Measurements from ENCODE around the gene PROSER2.

The PROSER2 gene

DNA sequence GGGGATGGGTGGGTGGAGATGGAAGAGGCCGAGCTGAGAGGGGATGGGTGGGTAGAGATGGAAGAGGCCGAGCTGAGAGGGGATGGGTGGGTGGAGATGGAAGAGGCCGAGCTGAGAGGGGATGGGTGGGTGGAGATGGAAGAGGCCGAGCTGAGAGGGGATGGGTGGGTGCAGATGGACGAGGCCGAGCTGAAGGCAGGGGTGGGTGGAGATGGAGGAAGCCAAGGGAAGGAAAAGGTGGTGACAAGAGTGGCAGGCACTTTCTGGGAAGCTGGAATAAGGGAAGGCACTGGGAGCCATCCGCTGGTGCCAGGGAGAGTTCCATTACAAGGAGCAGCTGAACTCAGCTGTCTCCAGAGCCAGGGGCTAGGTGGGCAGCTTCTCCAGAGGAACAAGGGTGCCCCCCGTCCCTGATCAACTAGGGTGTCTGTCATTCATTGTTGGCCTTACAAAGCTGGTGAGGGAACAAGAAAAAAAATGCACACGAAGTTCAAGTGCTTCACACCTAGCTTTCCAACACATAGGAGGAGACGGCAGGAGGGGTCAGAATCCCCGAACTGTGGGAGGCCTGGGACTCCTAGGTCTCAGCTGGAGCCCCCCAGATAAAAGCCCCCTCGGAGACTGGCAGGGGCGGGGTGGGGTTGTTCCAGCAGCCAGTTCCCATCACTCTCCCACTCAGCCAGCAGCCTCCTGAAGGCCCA, 62.4 kb downstream of the PROSER2 start:
- no peak for TF ChIP-seq CEBPB (IDR thresholded peaks at IDR 0.05)
- TF ChIP-seq, protein P1, sequence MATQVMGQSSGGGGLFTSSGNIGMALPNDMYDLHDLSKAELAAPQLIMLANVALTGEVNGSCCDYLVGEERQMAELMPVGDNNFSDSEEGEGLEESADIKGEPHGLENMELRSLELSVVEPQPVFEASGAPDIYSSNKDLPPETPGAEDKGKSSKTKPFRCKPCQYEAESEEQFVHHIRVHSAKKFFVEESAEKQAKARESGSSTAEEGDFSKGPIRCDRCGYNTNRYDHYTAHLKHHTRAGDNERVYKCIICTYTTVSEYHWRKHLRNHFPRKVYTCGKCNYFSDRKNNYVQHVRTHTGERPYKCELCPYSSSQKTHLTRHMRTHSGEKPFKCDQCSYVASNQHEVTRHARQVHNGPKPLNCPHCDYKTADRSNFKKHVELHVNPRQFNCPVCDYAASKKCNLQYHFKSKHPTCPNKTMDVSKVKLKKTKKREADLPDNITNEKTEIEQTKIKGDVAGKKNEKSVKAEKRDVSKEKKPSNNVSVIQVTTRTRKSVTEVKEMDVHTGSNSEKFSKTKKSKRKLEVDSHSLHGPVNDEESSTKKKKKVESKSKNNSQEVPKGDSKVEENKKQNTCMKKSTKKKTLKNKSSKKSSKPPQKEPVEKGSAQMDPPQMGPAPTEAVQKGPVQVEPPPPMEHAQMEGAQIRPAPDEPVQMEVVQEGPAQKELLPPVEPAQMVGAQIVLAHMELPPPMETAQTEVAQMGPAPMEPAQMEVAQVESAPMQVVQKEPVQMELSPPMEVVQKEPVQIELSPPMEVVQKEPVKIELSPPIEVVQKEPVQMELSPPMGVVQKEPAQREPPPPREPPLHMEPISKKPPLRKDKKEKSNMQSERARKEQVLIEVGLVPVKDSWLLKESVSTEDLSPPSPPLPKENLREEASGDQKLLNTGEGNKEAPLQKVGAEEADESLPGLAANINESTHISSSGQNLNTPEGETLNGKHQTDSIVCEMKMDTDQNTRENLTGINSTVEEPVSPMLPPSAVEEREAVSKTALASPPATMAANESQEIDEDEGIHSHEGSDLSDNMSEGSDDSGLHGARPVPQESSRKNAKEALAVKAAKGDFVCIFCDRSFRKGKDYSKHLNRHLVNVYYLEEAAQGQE (IDR thresholded peaks at IDR 0.05; ENCODE audit: low read depth), result no peak
- no peak for TF ChIP-seq EGR1 (IDR thresholded peaks at IDR 0.05)
- no peak for TF ChIP-seq TAF1 (IDR thresholded peaks at IDR 0.05; ENCODE audit: low read depth)
- TF ChIP-seq, protein P2, sequence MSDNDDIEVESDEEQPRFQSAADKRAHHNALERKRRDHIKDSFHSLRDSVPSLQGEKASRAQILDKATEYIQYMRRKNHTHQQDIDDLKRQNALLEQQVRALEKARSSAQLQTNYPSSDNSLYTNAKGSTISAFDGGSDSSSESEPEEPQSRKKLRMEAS (IDR thresholded peaks at IDR 0.05), result no peak

DNA sequence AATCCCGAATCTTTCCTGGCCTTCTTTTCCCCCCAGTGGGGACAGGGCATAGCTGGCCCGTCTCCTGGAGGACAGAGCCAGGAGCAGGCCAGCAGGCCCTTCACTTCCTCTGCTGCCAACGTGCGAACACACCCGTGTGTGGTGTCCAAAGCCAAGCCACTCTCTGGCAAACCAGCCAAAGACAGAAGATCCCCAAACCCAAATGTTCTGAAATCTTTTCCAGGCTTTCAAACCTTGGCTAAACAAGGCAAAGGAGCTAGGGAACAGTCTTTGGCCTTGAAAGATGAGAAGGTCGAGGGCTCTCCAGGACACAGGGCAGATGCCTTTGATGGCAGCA, 63.0 kb downstream of the PROSER2 start:
- TF ChIP-seq RAD21 (IDR thresholded peaks at IDR 0.05; ENCODE audit: low read depth), result no peak
- no peak for TF ChIP-seq TEAD4 (IDR thresholded peaks at IDR 0.05)
- no peak for TF ChIP-seq EP300 (IDR thresholded peaks at IDR 0.05; ENCODE audit: borderline replicate concordance)
- no peak for TF ChIP-seq NFIC (IDR thresholded peaks at IDR 0.05)
- no peak for TF ChIP-seq YY1 (IDR thresholded peaks at IDR 0.05; ENCODE audit: low read depth)
- TF ChIP-seq, protein P3, sequence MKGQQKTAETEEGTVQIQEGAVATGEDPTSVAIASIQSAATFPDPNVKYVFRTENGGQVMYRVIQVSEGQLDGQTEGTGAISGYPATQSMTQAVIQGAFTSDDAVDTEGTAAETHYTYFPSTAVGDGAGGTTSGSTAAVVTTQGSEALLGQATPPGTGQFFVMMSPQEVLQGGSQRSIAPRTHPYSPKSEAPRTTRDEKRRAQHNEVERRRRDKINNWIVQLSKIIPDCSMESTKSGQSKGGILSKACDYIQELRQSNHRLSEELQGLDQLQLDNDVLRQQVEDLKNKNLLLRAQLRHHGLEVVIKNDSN (IDR thresholded peaks at IDR 0.05), result no peak
- no peak for TF ChIP-seq CEBPB (IDR thresholded peaks at IDR 0.05)
- no peak for TF ChIP-seq TCF12 (IDR thresholded peaks at IDR 0.05; ENCODE audit: low read depth)
- TF ChIP-seq TAF1 (IDR thresholded peaks at IDR 0.05; ENCODE audit: low read depth), result no peak
- TF ChIP-seq ZBTB7A (IDR thresholded peaks at IDR 0.05; ENCODE audit: low read depth), result no peak
- no peak for TF ChIP-seq FOXM1 (IDR thresholded peaks at IDR 0.05; ENCODE audit: borderline replicate concordance, low read depth)
- no peak for TF ChIP-seq CREB1 (IDR thresholded peaks at IDR 0.05; ENCODE audit: low read depth)
- TF ChIP-seq EGR1 (IDR thresholded peaks at IDR 0.05), result no peak
- TF ChIP-seq, protein P2 (IDR thresholded peaks at IDR 0.05), result no peak
- TF ChIP-seq, protein P1 (IDR thresholded peaks at IDR 0.05; ENCODE audit: low read depth), result no peak

DNA sequence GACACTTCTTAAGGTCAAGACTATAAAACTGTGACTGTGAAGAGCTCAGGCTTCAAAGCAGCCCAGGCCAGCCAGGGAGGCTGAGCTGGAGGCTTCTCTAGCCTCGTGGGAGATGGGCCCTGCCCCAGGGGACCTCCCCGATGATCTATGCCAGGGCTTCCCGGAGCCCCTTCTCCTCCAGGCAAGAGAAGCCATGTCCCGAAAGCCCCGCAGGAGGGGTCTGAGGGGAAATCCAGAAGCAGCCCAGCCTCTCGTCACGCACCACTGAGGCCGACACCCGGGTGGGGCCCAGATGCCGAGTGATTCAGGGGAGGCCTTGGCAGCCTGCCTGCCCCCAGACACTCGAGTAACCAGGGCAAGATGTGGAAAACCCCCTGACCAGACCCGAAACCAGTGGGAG, 63.7 kb downstream of the PROSER2 start:
- TF ChIP-seq EGR1 (IDR thresholded peaks at IDR 0.05) (no peak), NFIC (IDR thresholded peaks at IDR 0.05) (peak; percentile 85), CREB1 (IDR thresholded peaks at IDR 0.05; ENCODE audit: low read depth) (no peak), CEBPB (IDR thresholded peaks at IDR 0.05) (no peak), EP300 (IDR thresholded peaks at IDR 0.05; ENCODE audit: borderline replicate concordance) (peak; percentile 60; the same call in 1 of the 2 replicates), RAD21 (IDR thresholded peaks at IDR 0.05; ENCODE audit: low read depth) (peak; percentile 12; the same call in 1 of the 2 replicates), YY1 (IDR thresholded peaks at IDR 0.05; ENCODE audit: low read depth) (no peak), TAF1 (IDR thresholded peaks at IDR 0.05; ENCODE audit: low read depth) (no peak), ZBTB7A (IDR thresholded peaks at IDR 0.05; ENCODE audit: low read depth) (peak; percentile 74), TCF12 (IDR thresholded peaks at IDR 0.05; ENCODE audit: low read depth) (peak; percentile 73; the same call in 1 of the 2 replicates), FOXM1 (IDR thresholded peaks at IDR 0.05; ENCODE audit: borderline replicate concordance, low read depth) (0 out of 2 replicates have a peak, but pooled peaks have one; percentile 26), TEAD4 (IDR thresholded peaks at IDR 0.05) (peak; percentile 54)
- TF ChIP-seq, protein P2 (IDR thresholded peaks at IDR 0.05), result peak; percentile 34; the same call in 1 of the 2 replicates
- TF ChIP-seq, protein P3 (IDR thresholded peaks at IDR 0.05), result no peak
- TF ChIP-seq, protein P1 (IDR thresholded peaks at IDR 0.05; ENCODE audit: low read depth), result no peak
